Measurements from ENCODE around the gene CTBP1.
"Not testable (repeated sequence)": the region's sequence is repeated elsewhere in the genome, so short reads cannot be mapped to it uniquely, and the experiment has no call there.

The CTBP1 gene

DNA sequence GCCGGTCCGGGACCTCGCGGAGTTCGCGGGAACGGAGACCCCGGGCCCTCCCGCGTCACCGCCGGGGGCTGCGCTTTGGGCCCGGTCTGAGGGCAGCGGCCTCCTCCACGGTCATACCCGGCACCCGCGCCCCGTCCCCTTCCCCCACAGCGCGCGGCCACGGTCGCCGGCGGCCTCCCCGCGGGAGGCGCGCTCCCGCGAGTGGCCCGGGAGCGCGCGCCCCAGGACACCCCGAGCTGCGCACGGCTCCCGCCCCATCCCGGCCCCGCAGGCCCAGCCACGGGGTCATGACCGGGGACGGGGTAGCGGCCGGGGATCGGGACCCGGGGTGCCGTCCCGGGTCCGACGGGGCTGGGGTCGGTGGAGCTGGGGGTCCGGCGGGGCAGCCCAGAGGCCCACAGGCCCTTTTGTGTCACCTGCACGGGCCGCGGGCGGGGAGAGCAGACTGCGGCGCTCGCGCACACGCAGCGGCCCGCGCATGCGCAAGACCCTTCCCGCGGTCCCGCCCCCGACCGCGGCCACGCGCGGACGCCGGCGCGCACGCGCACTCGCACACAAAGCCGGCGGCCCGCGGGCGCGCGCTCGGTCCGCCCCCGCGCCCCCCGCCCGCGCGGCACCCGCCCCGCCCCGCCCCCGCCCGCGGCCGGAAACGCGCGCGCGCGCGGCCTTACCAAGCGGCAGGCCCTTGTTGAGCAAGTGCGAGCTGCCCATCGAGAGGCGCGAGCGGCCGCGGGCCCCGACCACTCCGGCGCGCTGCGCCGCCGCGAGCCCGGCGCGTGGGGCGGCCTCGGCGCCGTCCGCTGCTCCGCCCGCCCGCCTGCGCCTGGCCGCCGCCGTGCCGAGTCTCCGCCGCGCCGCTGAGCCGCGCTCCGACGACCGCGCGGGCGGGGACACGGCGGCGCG, at the start of gene CTBP1:
Gene CTBP1, minus strand, starts transcription at position 886 of the 903 bp plus-strand sequence. CDS start 7,799 bp downstream, outside the sequence.
- DNase-seq (ENCODE audit: low read depth in 1 of 2, low spot score in 1 of 2): peak; percentile 76 to 79

DNA sequence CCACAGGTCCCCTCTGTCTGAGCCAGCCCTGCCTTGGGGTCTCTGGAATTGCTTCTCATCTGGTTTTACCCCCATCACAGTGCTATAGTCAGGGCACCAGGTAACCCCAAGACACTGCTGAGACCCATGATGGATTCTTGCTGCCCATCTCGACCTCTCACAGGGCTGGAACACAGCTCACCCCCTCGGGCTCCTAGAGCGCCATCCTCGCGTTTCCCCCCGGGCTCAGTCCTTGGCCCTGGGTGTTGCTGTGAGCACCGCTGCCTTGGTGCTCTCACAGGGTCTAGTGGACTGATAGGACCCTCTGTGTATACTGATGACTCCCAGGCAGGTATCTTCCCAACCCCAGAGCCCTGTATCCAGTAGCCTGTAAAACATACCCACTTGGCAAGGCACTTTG, 49.5 kb upstream of the CTBP1 start:
- DNase-seq (ENCODE audit: low read depth in 1 of 2, low spot score in 1 of 2): no peak

DNA sequence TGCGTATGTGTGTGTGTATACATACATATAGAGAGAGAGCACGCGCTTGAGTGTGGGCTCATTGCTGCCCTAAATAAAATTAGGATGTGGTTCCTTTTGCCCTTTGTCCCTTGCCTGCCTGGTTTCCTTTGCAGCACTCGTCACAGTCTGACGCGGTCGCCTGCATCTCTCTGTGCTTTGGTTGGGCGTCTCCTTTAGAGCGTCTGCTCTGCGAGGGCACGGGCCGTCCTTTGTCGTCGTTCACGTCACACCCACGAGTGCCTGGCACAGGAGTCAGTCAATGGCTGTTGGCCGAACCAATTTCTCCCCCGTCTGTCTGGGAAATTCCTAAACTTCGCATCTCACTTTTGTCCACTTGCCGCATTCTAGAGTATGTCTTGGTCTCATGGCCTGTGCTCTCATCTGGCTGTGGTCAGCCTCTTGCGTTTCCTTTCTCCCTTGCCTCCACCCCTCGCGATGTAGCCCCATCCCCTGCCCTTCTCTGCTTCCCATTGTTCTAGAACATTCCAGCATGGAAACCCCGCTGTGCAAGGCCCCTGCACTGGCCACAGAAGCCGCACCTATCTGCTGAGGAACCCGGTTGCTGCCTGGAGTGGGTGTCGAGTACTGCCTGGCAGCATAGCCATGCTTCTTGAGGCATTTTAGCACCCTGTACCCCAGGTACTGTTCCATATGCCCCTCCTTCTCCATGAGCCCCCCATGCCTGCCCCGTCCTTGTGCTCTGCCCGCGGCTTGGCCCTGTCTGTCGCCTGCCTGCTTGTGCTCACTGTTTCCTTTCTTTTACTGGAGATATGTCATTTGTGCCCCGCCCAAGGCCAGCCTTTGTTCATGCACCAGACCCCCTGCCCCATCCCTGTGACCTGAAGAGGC, 48.8 kb upstream of the CTBP1 start:
- DNase-seq (ENCODE audit: low read depth in 1 of 2, low spot score in 1 of 2): no peak

DNA sequence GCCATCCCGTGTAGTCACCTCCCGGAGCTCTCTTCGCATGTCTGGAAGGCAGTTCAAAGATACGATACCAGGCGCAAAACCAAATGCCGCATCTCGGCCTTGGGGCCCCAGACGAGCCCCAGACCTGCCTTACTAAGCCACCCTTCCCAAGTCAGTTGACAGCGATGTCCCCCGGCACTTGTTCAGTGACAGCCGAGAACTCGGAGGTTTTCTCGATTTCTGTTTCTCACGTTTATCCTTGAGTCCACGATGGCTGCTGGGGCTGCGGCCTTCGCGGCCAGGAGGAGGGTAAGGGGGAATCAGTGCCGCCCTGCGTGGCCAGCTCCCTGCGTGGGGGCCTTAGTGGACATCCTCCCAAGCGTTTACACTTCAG, 48.1 kb upstream of the CTBP1 start:
- no peak for DNase-seq (ENCODE audit: low read depth in 1 of 2, low spot score in 1 of 2)

DNA sequence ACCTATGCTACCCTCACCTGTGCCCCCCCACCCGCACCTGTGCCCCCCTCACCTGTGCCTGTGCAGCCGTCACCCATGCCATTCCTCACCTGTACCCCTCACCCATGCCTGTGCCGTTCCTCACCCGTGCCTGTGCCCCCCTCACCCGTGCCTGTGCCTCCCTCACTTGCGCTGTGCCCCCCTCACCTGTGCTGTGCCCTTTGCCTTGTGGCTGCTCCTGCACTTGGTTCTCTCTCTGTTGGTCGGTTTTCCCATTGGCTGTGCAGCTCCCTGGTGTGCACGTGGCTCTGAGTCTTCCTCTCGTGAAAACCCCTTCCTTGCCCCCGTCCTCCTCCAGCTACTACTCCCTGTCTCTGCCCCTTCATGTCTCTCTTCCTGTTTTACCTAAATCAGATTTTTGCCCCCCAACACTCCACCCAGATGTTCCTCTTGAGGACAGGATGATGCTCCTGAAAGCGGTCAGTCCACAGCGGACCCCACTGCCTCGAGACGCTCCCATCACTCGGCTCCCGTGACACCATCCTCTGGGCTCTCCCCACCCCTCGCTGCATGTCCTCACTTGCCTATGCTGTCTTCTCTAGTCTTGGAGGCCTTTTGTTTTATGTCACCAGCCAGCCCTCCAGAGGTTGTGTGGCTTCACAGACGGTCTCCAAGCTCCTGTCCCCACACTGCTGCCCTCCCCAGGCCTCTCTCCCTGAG, 47.5 kb upstream of the CTBP1 start:
- DNase-seq (ENCODE audit: low read depth in 1 of 2, low spot score in 1 of 2): no peak

- no peak for DNase-seq (ENCODE audit: low read depth in 1 of 2, low spot score in 1 of 2)
Observed at GRCh38 chr4:1295405-1296055, 46.6 kb upstream of the CTBP1 start.

GRCh38 chr4:1294891-1295290, 46.0 kb upstream of the CTBP1 start:
- DNase-seq (ENCODE audit: low read depth in 1 of 2, low spot score in 1 of 2): no peak

GRCh38 chr4:1294424-1294823, 45.5 kb upstream of the CTBP1 start:
- DNase-seq (ENCODE audit: low read depth in 1 of 2, low spot score in 1 of 2): no peak

- no peak for DNase-seq (ENCODE audit: low read depth in 1 of 2, low spot score in 1 of 2)
Observed at GRCh38 chr4:1293991-1294390, 45.1 kb upstream of the CTBP1 start.

DNA sequence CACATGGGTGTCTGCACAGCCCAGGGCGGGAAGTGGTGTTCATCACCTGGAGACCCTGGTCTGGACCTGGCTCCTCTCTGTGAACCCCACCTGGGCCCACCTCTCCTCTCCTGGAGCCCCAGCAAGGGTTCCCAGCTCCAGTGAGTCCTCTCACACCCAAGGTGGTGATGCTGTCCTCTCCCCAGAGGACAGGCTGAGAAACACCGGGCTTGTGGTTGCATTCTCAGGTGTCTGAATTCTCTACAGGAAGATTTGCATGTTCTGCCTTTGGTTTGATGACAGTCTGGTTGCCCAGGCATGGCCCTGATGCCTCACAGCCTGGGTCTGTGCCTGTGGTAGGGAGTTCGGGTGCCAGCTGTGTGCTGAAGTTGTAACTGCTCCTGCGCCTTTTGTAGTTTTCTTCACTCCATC, 44.6 kb upstream of the CTBP1 start:
- no peak for DNase-seq (ENCODE audit: low read depth in 1 of 2, low spot score in 1 of 2)

DNA sequence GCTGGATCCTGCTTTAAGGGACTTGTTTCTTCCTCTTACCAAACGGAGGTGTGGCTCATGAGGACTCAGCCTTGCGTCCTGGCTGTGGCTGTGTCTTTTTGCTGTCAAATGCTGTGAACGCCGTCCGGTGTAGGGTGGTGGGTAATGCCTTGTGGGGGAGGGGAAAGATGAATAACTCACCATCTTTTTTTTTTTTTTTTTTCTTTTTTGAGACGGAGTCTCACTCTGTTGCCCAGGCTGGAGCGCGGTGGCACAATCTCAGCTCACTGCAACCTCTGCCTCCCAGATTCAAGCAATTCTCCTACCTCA, 43.7 kb upstream of the CTBP1 start:
- DNase-seq (ENCODE audit: low read depth in 1 of 2, low spot score in 1 of 2): not testable (repeated sequence)

DNA sequence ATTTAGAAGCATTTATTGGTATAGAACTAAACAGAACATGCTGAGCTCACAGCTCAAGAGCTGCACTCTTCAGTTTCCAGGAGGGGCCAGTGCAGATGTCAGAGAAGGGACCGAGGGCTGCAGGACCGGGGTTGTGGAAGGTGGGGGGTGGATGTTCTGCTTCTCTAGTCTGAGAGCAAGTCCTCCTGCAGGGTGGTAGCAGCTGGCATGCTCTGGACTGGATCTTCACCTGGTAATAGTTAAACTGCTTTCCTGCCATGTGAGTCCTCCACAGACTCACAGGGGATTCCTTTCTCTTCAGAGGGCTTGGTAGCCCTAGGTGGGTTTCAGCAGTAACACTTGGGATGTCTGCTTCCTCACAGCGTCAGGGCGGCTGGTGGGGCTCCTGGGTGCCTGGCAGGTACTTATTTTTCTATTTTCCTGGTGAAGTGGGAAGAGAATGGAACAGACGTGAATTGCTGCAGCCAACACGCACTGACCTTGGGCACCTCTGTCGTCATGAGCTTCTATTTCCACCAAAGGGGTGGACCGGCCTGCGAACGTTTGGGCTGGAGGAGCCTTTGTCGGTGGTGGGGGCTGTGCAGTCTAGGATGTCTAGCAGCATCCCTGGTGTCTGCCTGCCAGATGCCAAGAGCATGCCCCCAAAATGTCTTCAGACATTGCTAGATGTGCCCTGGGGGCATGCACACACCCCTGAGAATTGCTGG, 43.2 kb upstream of the CTBP1 start:
- DNase-seq (ENCODE audit: low read depth in 1 of 2, low spot score in 1 of 2): no peak

DNA sequence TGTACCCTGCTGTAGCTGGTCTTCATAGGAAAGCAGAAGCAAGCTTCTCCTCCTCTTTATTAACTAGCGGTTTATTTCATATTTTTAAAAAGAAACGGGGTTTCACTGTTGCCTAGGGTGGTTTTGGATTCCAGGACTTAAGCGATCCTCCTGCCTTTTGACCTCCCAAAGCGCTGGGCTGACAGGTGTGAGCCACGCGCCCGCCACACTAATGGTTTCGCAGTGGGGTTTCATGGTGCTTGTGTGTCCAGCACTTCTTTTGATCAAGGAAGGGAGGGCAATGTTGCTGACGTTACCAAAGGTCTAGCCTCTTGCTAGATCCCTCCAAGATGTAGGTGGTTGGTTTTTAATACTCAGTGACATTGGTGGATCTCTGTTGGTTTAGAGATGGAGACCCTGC, 42.2 kb upstream of the CTBP1 start:
- no peak for DNase-seq (ENCODE audit: low read depth in 1 of 2, low spot score in 1 of 2)

GRCh38 chr4:1290165-1290977, 41.4 kb upstream of the CTBP1 start:
- no peak for DNase-seq (ENCODE audit: low read depth in 1 of 2, low spot score in 1 of 2)

DNA sequence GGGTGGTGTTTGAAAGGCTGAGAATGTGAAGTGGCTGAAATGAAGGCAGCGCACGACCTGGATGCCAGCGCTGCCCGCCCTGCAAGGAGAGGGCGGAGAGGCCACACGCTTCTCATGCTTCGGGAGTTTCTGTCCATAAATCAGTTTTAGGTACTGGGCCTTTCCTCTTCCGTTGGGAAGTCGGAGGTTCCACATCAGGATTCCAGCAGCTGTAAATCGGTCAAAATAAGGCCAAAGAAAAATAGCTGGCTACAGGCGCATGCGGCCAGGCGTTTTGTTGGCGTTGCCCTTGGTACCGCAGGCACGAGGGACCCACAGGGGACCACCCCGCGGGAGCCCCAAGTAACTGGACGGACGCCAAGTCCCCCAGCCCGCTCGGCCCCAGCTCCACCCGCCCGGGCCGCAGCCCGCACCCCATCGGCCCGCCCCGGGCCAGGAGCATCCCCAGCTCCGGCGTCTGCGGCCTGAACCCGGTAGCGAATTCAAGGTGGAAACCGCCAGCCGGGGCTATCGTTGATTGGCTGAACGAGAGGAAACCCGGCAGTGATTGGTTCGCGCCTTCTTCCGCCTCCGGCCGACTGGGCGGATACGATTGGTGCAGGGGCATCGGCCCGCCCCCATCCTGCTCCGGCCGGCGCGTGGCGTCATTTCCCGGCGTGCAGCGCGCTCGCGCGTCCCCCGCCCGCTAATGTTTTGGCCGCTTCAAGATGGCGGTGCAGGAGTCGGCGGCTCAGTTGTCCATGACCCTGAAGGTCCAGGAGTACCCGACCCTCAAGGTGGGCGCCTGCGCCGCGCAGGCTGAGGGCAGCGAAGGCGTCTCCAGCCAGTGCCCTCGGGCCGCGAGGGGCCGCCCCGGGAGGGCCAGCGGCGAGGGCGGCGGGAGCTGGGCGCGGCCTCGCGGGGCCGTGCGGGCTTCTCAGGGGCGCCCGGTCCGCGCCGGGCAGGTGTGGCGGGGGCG, 40.6 kb upstream of the CTBP1 start, which contains the start of gene MAEA:
Gene MAEA, plus strand, starts transcription at position 685 of the 958 bp plus-strand sequence. Its CDS starts 23 bp downstream, at position 708.
- DNase-seq (ENCODE audit: low read depth in 1 of 2, low spot score in 1 of 2): peak; percentile 94 to 95

- DNase-seq (ENCODE audit: low read depth in 1 of 2, low spot score in 1 of 2): no peak
Observed at GRCh38 chr4:1288786-1289185, 39.9 kb upstream of the CTBP1 start.

DNA sequence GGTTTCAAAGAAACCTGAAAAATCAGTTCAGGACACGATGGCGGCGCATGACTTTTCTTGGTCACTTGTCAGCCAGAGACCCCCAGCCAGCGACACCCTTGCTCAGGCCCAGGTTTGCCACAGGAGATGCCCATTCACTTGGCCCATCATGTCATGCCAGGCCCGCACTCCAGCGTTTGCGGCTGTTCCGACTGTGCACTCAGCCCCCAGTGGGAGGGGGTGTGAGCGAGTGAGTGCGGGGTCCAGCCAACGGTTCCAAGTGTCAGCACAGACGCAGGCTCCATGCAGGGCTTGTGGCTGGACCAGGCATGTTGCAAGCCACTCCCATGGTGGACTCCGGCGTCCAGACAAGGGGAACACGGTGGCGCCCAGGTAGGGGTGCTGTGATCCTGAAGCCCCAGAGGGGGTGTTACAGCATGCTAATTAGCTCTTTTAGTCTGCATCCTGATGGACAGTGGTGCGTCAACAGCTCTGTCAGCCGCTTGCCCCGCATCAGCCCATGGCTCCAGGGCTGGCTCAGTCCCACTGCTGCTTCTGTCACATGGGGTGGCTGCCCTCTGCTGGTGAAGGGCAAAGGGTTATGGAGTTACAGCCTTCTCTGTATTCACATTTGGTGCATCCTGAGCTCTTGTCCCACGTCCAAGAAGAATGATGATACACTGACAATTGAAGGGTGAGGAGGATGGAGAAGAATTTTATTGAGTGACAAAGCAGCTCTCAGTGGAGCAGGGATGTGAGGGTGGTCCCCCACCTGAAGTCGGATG, 37.0 kb upstream of the CTBP1 start:
- no peak for DNase-seq (ENCODE audit: low read depth in 1 of 2, low spot score in 1 of 2)

All from stimulated activated CD4-positive, alpha-beta T cell treated with anti-CD3 and anti-CD28 coated beads, Interleukin-15, amount 100 ng/mL, for 1 hour (primary cell).